ENCODE data around the gene GRB7. TPM values are rescaled to one million over a fixed set of nuclear protein-coding genes. Genes with fewer than 3 reads are reported as not detected.

The GRB7 gene
- total and polyA plus RNA-seq, 10 of the 15 experiments (the other 5 are each of a cell fraction or from before 2014, with no cell fraction given): 0.05 to 0.34 (median 0.19) TPM; not detected in 4

- TF ChIP-seq PAX5 (IDR thresholded peaks at IDR 0.05; ENCODE audit: borderline replicate concordance, low read depth, low read length): no peak
- TF ChIP-seq TCF3 (IDR thresholded peaks at IDR 0.05; ENCODE audit: borderline replicate concordance, insufficient read depth, low read depth, low read length): 0 out of 2 replicates have a peak, but pooled peaks have one; percentile 49
- peak; percentile 80; the same call in 1 of the 2 replicates for TF ChIP-seq POLR2AphosphoS5 (IDR thresholded peaks at IDR 0.05; ENCODE audit: low read length)
- peak; percentile 98 for TF ChIP-seq USF1 (IDR thresholded peaks at IDR 0.05; ENCODE audit: borderline replicate concordance, extremely low read length, insufficient read depth, low read depth, low read length)
- no peak for TF ChIP-seq FOXM1 (IDR thresholded peaks at IDR 0.05; ENCODE audit: low read depth, low read length)
- no peak for TF ChIP-seq NFYB (IDR thresholded peaks at IDR 0.05; ENCODE audit: insufficient read depth, low read depth, low read length)
- TF ChIP-seq TAF1 (IDR thresholded peaks at IDR 0.05; ENCODE audit: borderline replicate concordance, low read depth, low read length): peak; percentile 59; the same call in 1 of the 2 replicates
- TF ChIP-seq NR2C2 (IDR thresholded peaks at IDR 0.05; ENCODE audit: borderline replicate concordance, control insufficient read depth, insufficient read length, low read depth): no peak
- no peak for TF ChIP-seq SUPT20H (IDR thresholded peaks at IDR 0.05; ENCODE audit: borderline replicate concordance, control insufficient read depth, low read depth, low read length)
- 0 out of 4 replicates have a peak, but pooled peaks of 1 of the 2 experiments have one; percentile 13 for TF ChIP-seq EP300 (IDR thresholded peaks at IDR 0.05; ENCODE audit: borderline replicate concordance in 1 of 2, control insufficient read depth in 1 of 2, low read depth in 2 of 2, low read length in 2 of 2)
- TF ChIP-seq MLLT1 (IDR thresholded peaks at IDR 0.05): no peak
- no peak for TF ChIP-seq TBL1XR1 (IDR thresholded peaks at IDR 0.05; ENCODE audit: low read depth, low read length)
- no peak for TF ChIP-seq HDAC2 (IDR thresholded peaks at IDR 0.05)
- TF ChIP-seq MXI1 (IDR thresholded peaks at IDR 0.05; ENCODE audit: low read depth, low read length): peak; percentile 32
- TF ChIP-seq SRF (IDR thresholded peaks at IDR 0.05; ENCODE audit: low read depth in 2 of 2, low read length in 2 of 2): 0 out of 4 replicates have a peak, but pooled peaks of 1 of the 2 experiments have one; percentile 8
- 0 out of 2 replicates have a peak, but pooled peaks have one; percentile 44 for TF ChIP-seq RCOR1 (conservative IDR thresholded peaks at IDR 0.05; ENCODE audit: low read depth, low read length)
- no peak for TF ChIP-seq CUX1 (IDR thresholded peaks at IDR 0.05; ENCODE audit: insufficient replicate concordance, low read depth, low read length)
- no peak for TF ChIP-seq SREBF1 (IDR thresholded peaks at IDR 0.05; ENCODE audit: low read length)
- TF ChIP-seq BCL3 (IDR thresholded peaks at IDR 0.05; ENCODE audit: borderline replicate concordance, insufficient read depth, low read depth, low read length, poor library complexity, severe bottlenecking): no peak
Observed at GRCh38 chr17:39730095-39730921, 7.4 kb upstream of the GRB7 start, which contains the start of gene MIEN1 (continued).
